Progenitor cell of endocrine pancreas (in vitro differentiated cells): ENCODE data around the gene CELSR1. TPM values are rescaled to one million over a fixed set of nuclear protein-coding genes. Genes with fewer than 3 reads are reported as not detected.

Experiments used
- DNase-seq: peaks from one replicate; pipeline ENCODE4 v3.0.0; 2021; ENCODE audit warnings: low spot score; ENCODE audit not compliant: unreplicated experiment
- H3K27ac Mint-ChIP-seq: 2 replicates; pipeline ENCODE4 v1.8.0; 2021; ENCODE audit warnings: mild to moderate bottlenecking, moderate library complexity, mixed read lengths
- H3K27me3 Mint-ChIP-seq: 2 replicates; pipeline ENCODE4 v1.8.0; 2021; ENCODE audit warnings: mixed read lengths
- H3K36me3 Mint-ChIP-seq: 2 replicates; pipeline ENCODE4 v1.8.0; 2022; ENCODE audit warnings: mixed read lengths; ENCODE audit not compliant: insufficient read depth
- H3K4me1 Mint-ChIP-seq: 2 replicates; pipeline ENCODE4 v1.8.0; 2021; ENCODE audit warnings: low read depth, mixed read lengths
- H3K4me3 Mint-ChIP-seq: 2 replicates; pipeline ENCODE4 v1.8.0; 2021; ENCODE audit warnings: low read depth, mild to moderate bottlenecking, moderate library complexity, mixed read lengths
- H3K9me3 Mint-ChIP-seq: 2 replicates; pipeline ENCODE4 v1.8.0; 2021; ENCODE audit warnings: low read depth, mixed read lengths
- CTCF ChIP-seq: fragments of 200-600 bp; sonication (generic); IDR thresholded peaks from one replicate; pipeline ENCODE4 v1.5.0; 2021; ENCODE audit warnings: antibody characterized with exemption, mild to moderate bottlenecking; ENCODE audit not compliant: unreplicated experiment
- total RNA-seq: library from RNA; stranded (reverse); gene quantifications from 2 replicates; pipeline ENCODE4 v1.2.1, GENCODE V29; 2021

The CELSR1 gene
- total RNA-seq, 1 donor from 2014 or later, result 20.9 TPM

GRCh38 chr22:46416520-46416871 is 120.9 kb downstream of the CELSR1 start:
- H3K36me3 Mint-ChIP-seq, result peaks cover 4% of the 10 kb centered on the region
- no peak for DNase-seq
- no peak overlapping the region for H3K27ac Mint-ChIP-seq
- H3K27me3 Mint-ChIP-seq, result peaks cover 5% of the 10 kb centered on the region
- H3K4me1 Mint-ChIP-seq, result peaks cover 2% of the 10 kb centered on the region
- H3K9me3 Mint-ChIP-seq, result no peaks in the 10 kb centered on the region
- no peak overlapping the region for H3K4me3 Mint-ChIP-seq
- no peak for TF ChIP-seq CTCF

GRCh38 chr22:46415776-46416519 is 121.5 kb downstream of the CELSR1 start:
- Mint-ChIP-seq H3K36me3 (peaks cover 4% of the 10 kb centered on the region), H3K4me1 (peaks cover 2% of the 10 kb centered on the region), H3K4me3 (no peak overlapping the region), H3K27me3 (peaks cover 5% of the 10 kb centered on the region), H3K27ac (no peak overlapping the region), H3K9me3 (no peaks in the 10 kb centered on the region)
- TF ChIP-seq CTCF, result no peak
- no peak for DNase-seq

- Mint-ChIP-seq H3K4me3 (no peak overlapping the region), H3K9me3 (no peaks in the 10 kb centered on the region), H3K4me1 (peaks cover 2% of the 10 kb centered on the region), H3K27me3 (peaks cover 5% of the 10 kb centered on the region), H3K27ac (no peak overlapping the region), H3K36me3 (peaks cover 4% of the 10 kb centered on the region)
- DNase-seq, result no peak
- no peak for TF ChIP-seq CTCF
Observed at GRCh38 chr22:46414704-46415103, 122.7 kb downstream of the CELSR1 start.

- Mint-ChIP-seq H3K27ac (no peak overlapping the region), H3K9me3 (no peaks in the 10 kb centered on the region), H3K27me3 (peaks cover 5% of the 10 kb centered on the region), H3K36me3 (peaks cover 4% of the 10 kb centered on the region), H3K4me3 (no peak overlapping the region), H3K4me1 (peaks cover 2% of the 10 kb centered on the region)
- TF ChIP-seq CTCF, result no peak
- no peak for DNase-seq
Observed at GRCh38 chr22:46413725-46414379, 123.6 kb downstream of the CELSR1 start.

- Mint-ChIP-seq H3K36me3 (peaks cover 2% of the 10 kb centered on the region), H3K9me3 (no peaks in the 10 kb centered on the region), H3K4me1 (peaks cover 2% of the 10 kb centered on the region), H3K4me3 (no peak overlapping the region), H3K27ac (no peak overlapping the region), H3K27me3 (peaks cover 5% of the 10 kb centered on the region)
- no peak for TF ChIP-seq CTCF
- no peak for DNase-seq
Observed at GRCh38 chr22:46411347-46411746, 126.1 kb downstream of the CELSR1 start.
